GM12875 (cell line): ENCODE results near the gene VWA3A.

Source experiments
- H3K4me3 ChIP-seq: one replicate; pipeline ENCODE4 v1.5.1; 2011; ENCODE audit warnings: low read depth, low read length, control low read depth
- CTCF ChIP-seq: IDR thresholded peaks from 2 replicates; pipeline ENCODE4 v1.5.1; 2011; ENCODE audit warnings: low read depth, mild to moderate bottlenecking, control low read depth, inconsistent platforms, low read length, moderate library complexity, borderline replicate concordance; ENCODE audit not compliant: insufficient read depth

Gene VWA3A

GRCh38 chr16:22089910-22090309, 2.4 kb upstream of the VWA3A start:
- TF ChIP-seq CTCF: no peak
- no peak overlapping the region for H3K4me3 ChIP-seq

GRCh38 chr16:22091721-22092120, 620 bp upstream of the VWA3A start:
- TF ChIP-seq CTCF: no peak
- H3K4me3 ChIP-seq: no peak overlapping the region

- H3K4me3 ChIP-seq: no peak overlapping the region
- TF ChIP-seq CTCF: no peak
Observed at GRCh38 chr16:22093331-22093730, 990 bp downstream of the VWA3A start.

- no peak overlapping the region for H3K4me3 ChIP-seq
- TF ChIP-seq CTCF: no peak
Observed at GRCh38 chr16:22093996-22094395, 1.7 kb downstream of the VWA3A start.

- peak; percentile 65 for TF ChIP-seq CTCF
- H3K4me3 ChIP-seq: no peak overlapping the region
Observed at GRCh38 chr16:22098405-22099255, 6.3 kb downstream of the VWA3A start.

- no peak overlapping the region for H3K4me3 ChIP-seq
- TF ChIP-seq CTCF: no peak
Observed at GRCh38 chr16:22099256-22099975, 7.1 kb downstream of the VWA3A start.

- no peak overlapping the region for H3K4me3 ChIP-seq
- TF ChIP-seq CTCF: no peak
Observed at GRCh38 chr16:22103441-22103840, 11.1 kb downstream of the VWA3A start.
